Neutrophil (primary cell): ENCODE results near the gene FUS.

Experiments used
- H3K27ac ChIP-seq: fragments of 200-600 bp; sonication (generic); 2 replicates; pipeline ENCODE4 v1.5.1; 2016; ENCODE audit warnings: mild to moderate bottlenecking, moderate library complexity
- H3K27me3 ChIP-seq: fragments of 200-600 bp; sonication (generic); 2 replicates; pipeline ENCODE4 v1.6.0; 2016; ENCODE audit warnings: mild to moderate bottlenecking
- H3K36me3 ChIP-seq: fragments of 200-600 bp; sonication (generic); 2 replicates; pipeline ENCODE4 v1.5.1; 2017
- H3K4me1 ChIP-seq, 2 experiments: fragments of 200-600 bp in 1 of 2; sonication (generic) in 1 of 2; 1 replicate in 1 of 2; 2 replicates in 1 of 2; pipeline versions ENCODE4 v1.5.1 to v1.6.1; 2013 to 2016; ENCODE audit warnings: low read depth in 1 of 2, low read length in 1 of 2, mild to moderate bottlenecking in 1 of 2, moderate library complexity in 1 of 2; ENCODE audit not compliant: control insufficient read depth in 1 of 2, insufficient read depth in 1 of 2
- H3K4me3 ChIP-seq, 2 experiments: fragments of 200-600 bp in 1 of 2; sonication (generic) in 1 of 2; 1 replicate in 1 of 2; 2 replicates in 1 of 2; pipeline ENCODE4 v1.5.1; 2013 to 2016; ENCODE audit warnings: low read depth in 1 of 2, low read length in 1 of 2, mild to moderate bottlenecking in 1 of 2, moderate library complexity in 1 of 2
- H3K9me3 ChIP-seq: fragments of 200-600 bp; sonication (generic); 2 replicates; pipeline ENCODE4 v1.5.1; 2016
- CTCF ChIP-seq: fragments of 200-600 bp; sonication (generic); IDR thresholded peaks from 2 replicates; pipeline ENCODE4 v1.5.1; 2016; ENCODE audit warnings: antibody characterized with exemption

FUS gene

GRCh38 chr16:31183432-31184428 lies 3.8 kb downstream of the FUS start:
- TF ChIP-seq CTCF = no peak
- Histone ChIP-seq H3K4me1 (peaks cover 52 to 58% of the 10 kb centered on the region in 2 experiments), H3K27ac (peak overlapping the region; percentile 93), H3K27me3 (no peaks in the 10 kb centered on the region), H3K9me3 (no peaks in the 10 kb centered on the region), H3K4me3 (no peak overlapping the region), H3K36me3 (peaks cover 63% of the 10 kb centered on the region)

- Histone ChIP-seq H3K4me3 (no peak overlapping the region), H3K4me1 (peaks cover 41 to 51% of the 10 kb centered on the region in 2 experiments), H3K9me3 (no peaks in the 10 kb centered on the region), H3K27ac (peak overlapping the region; percentile 84), H3K27me3 (no peaks in the 10 kb centered on the region), H3K36me3 (peaks cover 74% of the 10 kb centered on the region)
- no peak for TF ChIP-seq CTCF
Observed at GRCh38 chr16:31184888-31185287, 4.9 kb downstream of the FUS start.

GRCh38 chr16:31185339-31185738 lies 5.4 kb downstream of the FUS start:
- Histone ChIP-seq H3K36me3 (peaks cover 79% of the 10 kb centered on the region), H3K27ac (peak overlapping the region; percentile 84), H3K9me3 (no peaks in the 10 kb centered on the region), H3K4me3 (peak overlapping the region in 1 of 2 experiments; percentile 38), H3K4me1 (peaks cover 41 to 51% of the 10 kb centered on the region in 2 experiments), H3K27me3 (no peaks in the 10 kb centered on the region)
- no peak for TF ChIP-seq CTCF

- Histone ChIP-seq H3K36me3 (peaks cover 87% of the 10 kb centered on the region), H3K9me3 (no peaks in the 10 kb centered on the region), H3K27me3 (no peaks in the 10 kb centered on the region), H3K4me1 (peaks cover 36 to 47% of the 10 kb centered on the region in 2 experiments), H3K4me3 (peak overlapping the region; percentile 38 to 42), H3K27ac (peak overlapping the region; percentile 84)
- TF ChIP-seq CTCF = no peak
Observed at GRCh38 chr16:31186176-31186575, 6.2 kb downstream of the FUS start.

DNA sequence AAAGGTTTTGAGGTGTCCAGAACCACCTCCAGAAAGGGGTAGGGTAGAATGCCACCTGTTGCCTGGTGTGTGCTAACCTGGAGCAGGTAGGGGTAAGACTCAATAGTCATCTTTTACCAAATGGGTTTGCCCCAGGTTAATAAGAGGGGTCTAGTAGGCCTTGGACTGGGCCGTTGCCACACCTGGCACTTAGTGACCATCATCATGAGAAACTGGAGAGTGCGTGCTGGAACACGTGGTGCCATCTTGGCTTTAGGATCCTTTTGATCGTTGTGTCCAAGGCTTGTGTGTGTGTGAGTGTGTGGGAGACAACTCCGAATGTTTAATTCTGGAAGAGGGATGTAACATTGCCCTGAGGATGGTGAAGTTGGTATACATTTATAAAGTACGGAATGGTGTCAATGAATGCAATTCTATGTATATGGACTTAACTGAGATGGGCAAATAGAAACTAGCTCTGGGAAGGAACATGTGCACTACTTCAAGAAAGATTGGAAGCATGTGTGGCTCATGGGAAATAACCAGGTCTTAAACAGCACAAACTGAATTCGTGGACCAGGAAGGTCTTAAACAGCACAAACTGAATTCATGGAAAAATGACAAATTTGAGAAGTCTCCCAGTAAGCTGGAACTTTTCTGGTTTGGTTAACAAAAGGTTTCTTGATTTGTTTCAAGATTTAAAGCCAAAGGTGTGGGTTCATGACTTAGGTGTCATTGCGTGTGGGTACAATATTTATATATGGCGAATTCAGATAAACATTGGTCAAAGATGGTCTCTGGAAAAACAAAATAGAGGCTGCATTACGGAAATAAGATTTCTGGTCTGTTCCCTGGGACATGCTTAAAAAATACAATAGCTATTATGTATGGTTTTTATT lies 7.2 kb downstream of the FUS start:
- H3K36me3 ChIP-seq = peaks cover 95% of the 10 kb centered on the region
- H3K4me1 ChIP-seq = peaks cover 26 to 37% of the 10 kb centered on the region in 2 experiments
- no peak for TF ChIP-seq CTCF
- peak overlapping the region; percentile 84 for H3K27ac ChIP-seq
- no peak overlapping the region for H3K4me3 ChIP-seq
- H3K9me3 ChIP-seq = no peaks in the 10 kb centered on the region
- no peaks in the 10 kb centered on the region for H3K27me3 ChIP-seq
